ENCODE data around the gene ZNF335. TPM values are rescaled to one million over a fixed set of nuclear protein-coding genes. Genes with fewer than 3 reads are reported as not detected.

The ZNF335 gene
- total and polyA plus RNA-seq, 2 of the 13 experiments (the other 11 are each of a cell fraction or from before 2014, with no cell fraction given): 9.7 to 13.7 TPM

GRCh38 chr20:45971425-45971674 is 653 bp downstream of the ZNF335 start (continued):
- TF ChIP-seq ZNF574 (CRISPR knock-in tag; IDR thresholded peaks at IDR 0.05): peak; percentile 51; the same call in 1 of the 2 replicates
- no peak for TF ChIP-seq GABPB1 (CRISPR knock-in tag; IDR thresholded peaks at IDR 0.05)
- TF ChIP-seq TCF7 (IDR thresholded peaks at IDR 0.05; ENCODE audit: low read depth): no peak
- TF ChIP-seq SALL2 (CRISPR knock-in tag; IDR thresholded peaks at IDR 0.05): no peak
- TF ChIP-seq CENPBD1 (CRISPR knock-in tag; IDR thresholded peaks at IDR 0.05; ENCODE audit: borderline replicate concordance, low read depth): no peak
- no peak for TF ChIP-seq GFI1 (CRISPR knock-in tag; IDR thresholded peaks at IDR 0.05; ENCODE audit: borderline replicate concordance)
- no peak; the same call in 1 of the 2 replicates for TF ChIP-seq TRAFD1 (CRISPR knock-in tag; IDR thresholded peaks at IDR 0.05; ENCODE audit: borderline replicate concordance)
- TF ChIP-seq KLF9 (CRISPR knock-in tag; IDR thresholded peaks at IDR 0.05; ENCODE audit: low read depth): 0 out of 2 replicates have a peak, but pooled peaks have one; percentile 30
- TF ChIP-seq ZNF670 (CRISPR knock-in tag; IDR thresholded peaks at IDR 0.05; ENCODE audit: borderline replicate concordance): peak; percentile 29; the same call in 1 of the 2 replicates
- TF ChIP-seq SAP130 (CRISPR knock-in tag; IDR thresholded peaks at IDR 0.05; ENCODE audit: low read depth): no peak
- no peak for TF ChIP-seq ZXDC (CRISPR knock-in tag; IDR thresholded peaks at IDR 0.05)
- TF ChIP-seq GPBP1L1 (CRISPR knock-in tag; IDR thresholded peaks at IDR 0.05): no peak
- no peak; the same call in 1 of the 2 replicates for TF ChIP-seq HMGXB3 (CRISPR knock-in tag; IDR thresholded peaks at IDR 0.05; ENCODE audit: borderline replicate concordance)
- TF ChIP-seq TFDP2 (CRISPR knock-in tag; IDR thresholded peaks at IDR 0.05): no peak
- peak; percentile 15; the same call in 1 of the 2 replicates for TF ChIP-seq GPN1 (CRISPR knock-in tag; IDR thresholded peaks at IDR 0.05; ENCODE audit: borderline replicate concordance)

Data from HepG2 (cell line).